Germinal center (tissue), 1 donor: ENCODE results near the gene PYDC2.
"Not testable (repeated sequence)": the region's sequence is repeated elsewhere in the genome, so short reads cannot be mapped to it uniquely, and the experiment has no call there.

Source experiments
- DNase-seq: peaks from one replicate; pipeline ENCODE4 v3.0.0; 2012; ENCODE audit warnings: mixed read lengths, low spot score

PYDC2 gene

DNA sequence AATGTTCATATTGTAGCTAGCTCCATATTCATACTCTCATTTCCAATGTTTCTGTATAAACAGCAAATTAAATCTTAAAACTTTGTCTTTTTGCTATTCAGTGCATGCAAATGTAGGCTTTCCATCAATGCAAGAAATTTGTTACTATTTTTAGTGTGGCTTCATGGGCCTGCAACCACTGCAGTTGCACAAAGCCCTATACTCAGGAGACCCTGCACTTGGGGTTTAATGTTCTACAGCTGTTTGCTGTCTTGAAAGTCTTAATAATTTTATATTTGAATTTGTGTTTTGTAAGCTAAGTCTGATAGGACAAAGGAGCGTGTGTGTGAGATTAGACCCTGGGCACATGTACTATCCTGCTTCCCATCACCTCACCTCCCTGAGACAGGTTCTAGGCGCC is 9.6 kb downstream of the PYDC2 start:
- no peak for DNase-seq

DNA sequence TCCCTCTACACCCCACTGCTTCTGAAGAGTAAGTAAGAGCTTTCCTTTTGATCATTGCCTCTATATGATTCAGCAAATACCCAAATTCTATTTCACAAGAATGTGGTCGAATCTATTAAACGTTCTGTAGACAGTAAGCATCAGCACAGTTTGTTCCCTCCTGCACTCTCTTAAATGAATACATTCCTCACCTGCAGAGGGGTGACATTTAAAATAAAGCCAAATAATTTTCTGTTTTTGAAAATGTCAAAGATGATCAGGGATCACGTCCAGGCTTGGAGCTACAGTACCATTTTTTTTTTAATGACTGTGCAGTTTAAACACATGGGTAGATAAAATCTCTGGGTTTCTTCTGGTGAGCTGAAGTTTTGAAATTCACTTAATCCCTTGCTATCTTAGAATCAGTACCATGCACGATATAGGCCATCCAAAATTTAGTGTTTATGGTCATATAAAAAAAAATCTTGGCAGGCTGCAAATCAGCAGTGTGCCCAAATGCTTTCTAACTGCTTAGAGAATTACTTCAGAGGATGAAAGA is 12.8 kb downstream of the PYDC2 start:
- DNase-seq, result no peak

DNA sequence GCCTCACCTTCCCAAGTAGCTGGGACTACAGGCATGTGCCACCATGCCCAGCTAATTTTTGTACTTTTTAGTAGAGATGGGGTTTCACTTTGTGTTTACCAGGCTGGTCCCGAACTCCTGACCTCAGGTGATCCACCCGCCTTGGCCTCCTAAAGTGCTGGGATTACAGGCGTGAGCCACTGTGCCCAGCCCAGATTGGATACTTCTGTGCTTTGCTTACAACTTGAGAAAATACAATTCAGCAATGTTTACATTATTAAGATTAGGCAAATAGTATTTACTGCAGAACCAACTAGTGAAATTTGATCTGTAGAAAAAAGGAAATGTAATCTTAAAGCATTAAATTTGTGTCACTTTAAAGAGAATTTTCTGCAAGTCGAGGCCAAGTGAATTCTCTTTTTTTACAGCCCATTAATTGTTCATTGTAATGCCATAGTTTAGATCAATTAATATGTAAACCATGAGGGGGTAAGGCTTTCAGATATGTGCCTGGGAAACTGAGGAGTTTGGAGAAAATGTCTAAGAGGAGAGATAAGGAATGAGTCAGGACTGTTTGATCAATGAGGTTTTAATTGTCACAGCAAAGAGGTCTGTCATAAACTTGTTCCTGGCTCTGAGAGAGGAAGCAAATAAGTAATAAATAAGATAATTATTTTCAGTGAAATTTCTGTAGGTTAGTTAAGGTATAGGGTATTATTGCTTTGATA is 15.3 kb downstream of the PYDC2 start:
- DNase-seq, result no peak

DNA sequence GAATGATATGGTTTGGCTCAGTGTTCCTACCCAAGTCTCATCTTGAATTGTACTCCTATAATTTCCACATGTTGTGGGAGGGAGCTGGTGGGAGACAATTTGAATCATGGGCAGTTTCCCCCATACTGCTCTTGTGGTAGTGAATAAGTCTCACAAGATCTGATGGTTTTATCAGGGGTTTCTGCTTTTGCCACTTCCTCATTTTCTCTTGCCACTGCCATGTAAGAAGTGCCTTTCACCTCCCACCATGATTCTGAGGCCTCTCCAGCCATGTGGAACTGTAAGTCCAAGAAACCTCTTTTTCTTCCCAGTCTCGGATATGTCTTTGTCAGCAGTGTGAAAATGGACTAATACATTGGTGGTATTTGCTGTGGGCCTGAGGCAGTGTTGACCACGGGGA is 23.0 kb downstream of the PYDC2 start:
- DNase-seq, result not testable (repeated sequence)

DNA sequence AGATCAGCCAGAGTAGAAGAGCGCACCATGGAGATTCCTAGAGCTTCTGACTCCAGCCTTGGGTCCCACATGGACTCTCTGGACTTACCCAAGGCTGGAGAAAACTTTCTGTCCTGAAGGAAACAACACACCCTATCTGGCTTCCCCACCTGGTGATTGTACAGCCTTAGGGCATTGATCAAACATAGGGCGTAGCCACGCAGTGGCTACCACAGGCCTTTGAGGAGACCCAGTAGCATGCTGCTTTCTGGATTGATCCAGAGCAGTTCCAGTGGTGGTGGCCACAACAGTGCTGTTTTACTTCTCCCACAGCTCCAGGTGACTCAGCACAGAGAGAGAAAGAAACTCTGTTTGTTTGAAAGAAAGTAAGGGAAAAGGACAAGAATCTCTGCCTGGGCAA is 23.5 kb downstream of the PYDC2 start:
- no peak for DNase-seq

DNA sequence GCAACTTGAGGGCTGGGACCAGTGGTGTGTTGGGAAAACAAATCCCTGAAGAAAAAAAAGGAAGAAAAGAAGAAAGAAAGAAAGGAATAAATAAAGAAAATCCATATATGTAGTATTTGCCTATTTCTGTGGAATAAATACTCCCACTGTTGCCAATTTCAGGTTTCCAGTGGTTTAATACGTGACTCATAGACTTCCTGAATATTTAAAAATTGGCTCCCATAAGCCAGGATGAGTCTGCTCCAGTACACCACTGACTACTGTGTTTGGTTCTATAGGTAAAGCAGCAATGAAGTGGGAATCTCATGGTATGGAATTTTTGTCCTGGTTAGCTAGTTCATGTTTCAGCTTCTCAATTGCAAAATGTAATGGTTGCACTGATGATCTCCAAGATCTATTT is 31.6 kb downstream of the PYDC2 start:
- no peak for DNase-seq

DNA sequence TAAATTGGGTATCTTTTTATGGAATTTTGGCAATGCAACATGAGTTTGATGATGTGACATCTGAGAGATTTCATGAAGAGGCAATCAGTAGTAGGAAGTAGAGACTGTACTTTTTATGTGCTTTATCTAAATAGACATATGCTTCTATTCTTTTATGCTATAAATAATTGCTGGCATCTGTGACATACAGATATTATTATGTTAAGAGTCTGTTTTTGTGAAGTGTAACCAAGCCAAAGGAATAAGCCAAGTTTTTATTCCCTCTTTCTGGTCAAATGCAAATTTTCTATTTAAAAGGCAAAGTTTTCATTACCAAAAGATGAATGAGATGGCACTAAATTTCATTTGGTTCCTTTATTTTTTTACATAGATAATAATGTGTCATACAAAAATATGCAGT is 32.4 kb downstream of the PYDC2 start:
- no peak for DNase-seq

DNA sequence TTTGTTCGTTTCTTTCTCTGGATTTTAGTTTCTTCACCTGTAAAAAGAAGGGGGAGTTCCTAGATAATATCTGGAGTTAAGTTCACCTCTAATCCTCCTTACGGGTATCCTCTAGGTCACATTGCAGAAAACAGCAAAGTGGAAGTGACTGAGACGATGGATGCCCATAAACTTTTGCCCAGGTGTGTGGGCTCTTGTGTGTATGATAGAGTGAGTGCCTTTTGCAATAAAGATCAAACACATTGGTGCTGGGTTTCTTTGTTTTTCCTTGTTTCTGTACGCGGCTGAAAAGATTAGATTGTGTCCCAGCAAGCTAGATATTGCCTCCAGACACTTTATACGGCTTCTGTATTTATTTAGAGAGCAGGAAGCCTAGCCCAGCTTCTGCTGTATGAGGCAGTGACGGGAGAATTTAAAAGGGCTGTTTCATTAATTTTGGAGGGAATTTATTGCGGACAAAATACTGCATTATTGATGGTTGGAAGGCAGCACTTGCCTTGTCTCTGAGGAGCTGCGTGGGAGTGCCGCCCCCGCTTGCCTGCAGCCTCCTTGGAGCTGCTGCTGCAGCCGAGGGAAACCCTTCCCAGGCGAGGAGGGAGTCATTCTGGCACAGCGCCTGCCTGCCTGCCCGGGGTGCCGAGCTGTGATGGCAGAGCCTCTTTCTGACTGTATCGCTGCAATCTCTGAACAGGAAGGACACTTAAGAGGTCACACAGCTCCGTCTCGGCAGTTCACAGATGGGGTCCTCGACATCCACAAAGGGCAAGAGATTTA is 38.5 kb downstream of the PYDC2 start:
- no peak for DNase-seq

DNA sequence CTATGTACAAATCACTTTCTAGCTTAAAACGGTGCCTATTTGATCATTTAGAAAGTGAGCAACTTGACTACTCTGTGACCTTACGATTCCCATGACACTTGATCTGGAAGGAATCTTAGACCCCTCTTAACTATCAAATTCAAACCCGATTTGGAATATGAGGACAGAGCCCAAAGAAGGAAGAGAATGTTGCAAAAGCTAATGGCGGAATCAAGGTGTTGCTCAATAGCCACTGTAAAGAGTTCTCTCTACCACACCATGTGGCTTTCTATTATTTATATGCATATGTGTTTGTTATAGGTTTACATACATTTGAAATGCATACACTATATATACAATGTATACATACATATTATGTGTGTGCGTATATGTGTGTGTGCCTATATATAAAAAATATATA is 39.9 kb downstream of the PYDC2 start:
- DNase-seq, result no peak

DNA sequence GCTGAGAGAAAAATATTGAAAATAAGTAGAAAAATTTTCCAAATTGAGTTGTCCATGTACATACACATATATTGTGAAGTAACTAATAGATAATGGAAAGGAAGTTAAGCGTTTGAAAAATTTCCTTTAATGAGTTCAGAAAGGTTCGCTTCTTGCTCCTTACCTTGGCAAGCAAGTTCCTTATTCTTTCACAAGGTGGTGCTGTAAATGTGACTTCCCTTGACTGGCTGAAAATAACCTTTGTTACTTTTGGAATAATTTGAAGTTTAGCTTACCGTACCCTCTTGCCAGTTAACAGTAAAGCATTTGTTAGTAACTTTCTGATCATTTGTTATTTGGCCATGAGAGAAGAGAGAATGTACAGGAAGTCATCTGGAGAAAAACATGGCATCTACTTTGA is 41.6 kb downstream of the PYDC2 start:
- DNase-seq, result no peak

DNA sequence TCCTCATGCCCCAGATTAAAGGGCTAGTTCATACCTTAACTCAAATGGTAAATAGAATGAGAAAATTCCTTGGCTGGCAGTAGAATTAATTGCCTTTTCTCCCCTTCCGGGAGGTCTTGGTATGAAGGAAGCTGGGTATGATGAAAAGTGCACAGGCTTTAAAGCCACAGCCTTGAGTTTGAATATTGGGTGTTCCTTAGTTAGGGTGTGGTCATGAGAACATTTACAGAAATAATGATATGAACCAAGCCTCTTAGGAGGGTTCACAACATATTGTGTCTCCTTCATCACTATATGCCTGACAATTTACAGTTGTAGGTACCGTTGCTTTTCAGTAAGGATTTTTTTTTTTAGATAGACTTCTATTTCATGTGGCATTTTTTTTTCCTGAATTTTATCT is 48.1 kb downstream of the PYDC2 start:
- DNase-seq, result no peak
